GM12891 (cell line): ENCODE measurements around the gene LDHB.

ENCODE experiments used
- PAX5 ChIP-seq: IDR thresholded peaks from 2 replicates; pipeline ENCODE4 v1.6.1; 2011; ENCODE audit warnings: low read length, moderate library complexity, mild to moderate bottlenecking; ENCODE audit not compliant: insufficient read depth, severe bottlenecking
- POLR2A ChIP-seq: IDR thresholded peaks from 2 replicates; pipeline ENCODE4 v1.6.1; 2011; ENCODE audit warnings: low read depth, low read length, control low read depth
- POLR2AphosphoS5 ChIP-seq: IDR thresholded peaks from 2 replicates; pipeline ENCODE4 v1.6.1; 2011; ENCODE audit warnings: low read depth, low read length, control low read depth
- POU2F2 ChIP-seq: IDR thresholded peaks from 2 replicates; pipeline ENCODE4 v1.6.1; 2011; ENCODE audit warnings: low read depth, mild to moderate bottlenecking, control low read depth, low read length, moderate library complexity
- SPI1 ChIP-seq: IDR thresholded peaks from 2 replicates; pipeline ENCODE4 v1.6.1; 2011; ENCODE audit warnings: low read depth, low read length, control low read depth
- TAF1 ChIP-seq: IDR thresholded peaks from 2 replicates; pipeline ENCODE4 v1.6.1; 2011; ENCODE audit warnings: low read depth, low read length, control low read depth

DNA sequence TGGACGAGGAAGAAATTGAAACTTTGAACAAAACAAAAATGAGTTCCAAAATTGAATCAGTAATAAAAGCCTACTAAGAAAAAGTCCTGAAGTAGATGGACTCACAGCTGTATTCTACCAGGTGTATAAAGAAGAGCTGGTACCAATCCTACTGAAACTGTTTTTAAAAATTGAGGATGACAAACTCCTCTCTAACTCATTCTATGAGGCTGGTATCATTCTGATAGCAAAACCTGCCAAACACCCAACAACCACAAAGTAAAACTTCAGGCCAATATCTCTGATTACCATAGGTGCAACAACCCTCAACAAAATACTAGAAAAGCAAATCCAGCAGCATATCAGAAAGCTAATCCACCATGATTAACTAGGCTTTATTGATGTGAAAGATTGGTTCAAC, 33.9 kb upstream of the LDHB start:
- TF ChIP-seq SPI1 = no peak
- TF ChIP-seq POLR2A = no peak
- TF ChIP-seq POLR2AphosphoS5 = no peak
- no peak for TF ChIP-seq TAF1
- no peak for TF ChIP-seq POU2F2
- no peak for TF ChIP-seq PAX5
